Nephron (organoid): ENCODE measurements around the gene ODAD2.

ENCODE experiments used
- H3K27ac Mint-ChIP-seq, 3 experiments: 2 replicates each; pipeline ENCODE4 v1.8.0; 2020; ENCODE audit warnings: mixed read lengths in 3 of 3, mild to moderate bottlenecking in 2 of 3, moderate library complexity in 1 of 3
- H3K27me3 Mint-ChIP-seq: 2 replicates; pipeline ENCODE4 v1.8.0; 2021; ENCODE audit warnings: low read depth, mild to moderate bottlenecking, moderate library complexity, mixed read lengths
- H3K36me3 Mint-ChIP-seq: 2 replicates; pipeline ENCODE4 v1.8.0; 2020; ENCODE audit warnings: low read depth, mixed read lengths
- H3K4me1 Mint-ChIP-seq: 2 replicates; pipeline ENCODE4 v1.8.0; 2020; ENCODE audit warnings: mixed read lengths
- H3K4me3 Mint-ChIP-seq, 3 experiments: 2 replicates each; pipeline ENCODE4 v1.8.0; 2020; ENCODE audit warnings: mild to moderate bottlenecking in 3 of 3, mixed read lengths in 3 of 3, moderate library complexity in 2 of 3
- H3K9me3 Mint-ChIP-seq: 2 replicates; pipeline ENCODE4 v1.8.0; 2020; ENCODE audit warnings: mixed read lengths
- TF ChIP-seq, protein P1 (sequence below), 3 experiments: fragments of 200-600 bp; sonication (generic); IDR thresholded peaks; one replicate each; pipeline ENCODE4 v1.5.0; 2021; ENCODE audit warnings: antibody characterized with exemption in 3 of 3; ENCODE audit not compliant: unreplicated experiment in 3 of 3

ODAD2 gene

DNA sequence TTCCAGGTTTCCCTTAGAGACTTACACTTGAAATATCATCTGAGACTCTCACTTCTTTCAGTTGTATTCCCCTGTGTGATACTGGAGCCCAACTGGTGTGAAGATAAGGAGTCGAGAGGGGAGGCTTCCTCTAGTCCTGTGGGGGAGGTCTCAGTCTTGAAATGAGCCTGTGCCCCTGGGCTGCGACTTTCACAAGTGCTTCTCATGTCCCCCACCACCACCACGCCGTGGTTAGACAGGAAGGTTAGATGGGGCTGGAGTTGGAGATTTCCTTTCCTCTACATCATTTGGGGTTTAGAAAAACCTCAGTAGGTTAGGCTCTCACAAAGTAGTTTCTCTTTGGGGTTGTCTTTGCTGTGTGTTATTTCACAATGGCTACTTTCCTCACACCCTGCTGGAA is 227.6 kb downstream of the ODAD2 start:
- peaks cover 14% of the 10 kb centered on the region for H3K27me3 Mint-ChIP-seq
- H3K9me3 Mint-ChIP-seq, result no peaks in the 10 kb centered on the region
- H3K4me3 Mint-ChIP-seq, result no peak overlapping the region
- H3K4me1 Mint-ChIP-seq, result no peaks in the 10 kb centered on the region
- H3K36me3 Mint-ChIP-seq, result no peaks in the 10 kb centered on the region
- TF ChIP-seq, protein P1, sequence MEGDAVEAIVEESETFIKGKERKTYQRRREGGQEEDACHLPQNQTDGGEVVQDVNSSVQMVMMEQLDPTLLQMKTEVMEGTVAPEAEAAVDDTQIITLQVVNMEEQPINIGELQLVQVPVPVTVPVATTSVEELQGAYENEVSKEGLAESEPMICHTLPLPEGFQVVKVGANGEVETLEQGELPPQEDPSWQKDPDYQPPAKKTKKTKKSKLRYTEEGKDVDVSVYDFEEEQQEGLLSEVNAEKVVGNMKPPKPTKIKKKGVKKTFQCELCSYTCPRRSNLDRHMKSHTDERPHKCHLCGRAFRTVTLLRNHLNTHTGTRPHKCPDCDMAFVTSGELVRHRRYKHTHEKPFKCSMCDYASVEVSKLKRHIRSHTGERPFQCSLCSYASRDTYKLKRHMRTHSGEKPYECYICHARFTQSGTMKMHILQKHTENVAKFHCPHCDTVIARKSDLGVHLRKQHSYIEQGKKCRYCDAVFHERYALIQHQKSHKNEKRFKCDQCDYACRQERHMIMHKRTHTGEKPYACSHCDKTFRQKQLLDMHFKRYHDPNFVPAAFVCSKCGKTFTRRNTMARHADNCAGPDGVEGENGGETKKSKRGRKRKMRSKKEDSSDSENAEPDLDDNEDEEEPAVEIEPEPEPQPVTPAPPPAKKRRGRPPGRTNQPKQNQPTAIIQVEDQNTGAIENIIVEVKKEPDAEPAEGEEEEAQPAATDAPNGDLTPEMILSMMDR (IDR thresholded peaks at IDR 0.05; ENCODE audit: unreplicated experiment in 3 of 3), result no peak
- H3K27ac Mint-ChIP-seq, result no peak overlapping the region

DNA sequence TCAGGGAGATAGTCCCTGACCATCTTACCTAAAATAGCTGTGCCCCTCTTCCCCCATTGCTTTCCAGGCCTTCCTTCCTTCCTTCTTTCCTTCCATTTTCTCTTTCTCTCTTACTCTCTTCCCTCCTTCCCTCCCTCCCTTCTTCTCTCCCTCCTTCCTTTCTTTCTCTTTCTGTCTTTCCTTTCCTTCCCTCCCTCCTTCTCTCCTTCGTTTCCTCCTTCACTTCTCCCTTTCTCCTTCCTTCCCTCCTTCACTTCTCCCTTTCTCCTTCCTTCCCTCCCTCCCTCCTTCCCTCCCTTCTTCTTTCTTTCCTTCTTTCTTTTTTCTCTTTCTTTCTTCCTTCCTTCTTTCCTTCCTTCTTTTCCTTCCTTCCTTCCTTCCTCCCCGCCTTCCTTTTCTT is 228.7 kb downstream of the ODAD2 start:
- H3K9me3 Mint-ChIP-seq, result no peaks in the 10 kb centered on the region
- no peak overlapping the region for H3K27ac Mint-ChIP-seq
- no peaks in the 10 kb centered on the region for H3K36me3 Mint-ChIP-seq
- no peak overlapping the region for H3K4me3 Mint-ChIP-seq
- no peaks in the 10 kb centered on the region for H3K4me1 Mint-ChIP-seq
- H3K27me3 Mint-ChIP-seq, result peaks cover 11% of the 10 kb centered on the region
- TF ChIP-seq, protein P1 (IDR thresholded peaks at IDR 0.05; ENCODE audit: unreplicated experiment in 3 of 3), result no peak
